ENCODE results near the gene DYSF. TPM values are rescaled to one million over a fixed set of nuclear protein-coding genes. Genes with fewer than 3 reads are reported as not detected.

Gene DYSF
- total RNA-seq, 1 donor from 2014 or later, result 4.2 TPM

GRCh38 chr2:71474744-71475397 lies 21.5 kb downstream of the DYSF start:
- H3K36me3 Mint-ChIP-seq, result no peaks in the 10 kb centered on the region
- no peak for DNase-seq (ENCODE audit: extremely low spot score, unreplicated experiment)
- no peaks in the 10 kb centered on the region for H3K4me1 Mint-ChIP-seq (ENCODE audit: unreplicated experiment)
- H3K4me3 Mint-ChIP-seq, result no peak overlapping the region
- peaks cover 4% of the 10 kb centered on the region for H3K27me3 Mint-ChIP-seq
- no peaks in the 10 kb centered on the region for H3K9me3 Mint-ChIP-seq
- no peak overlapping the region for H3K27ac Mint-ChIP-seq
- no peak for TF ChIP-seq CTCF (conservative IDR thresholded peaks at IDR 0.05)

GRCh38 chr2:71476495-71476894 lies 23.1 kb downstream of the DYSF start:
- H3K27ac Mint-ChIP-seq, result no peak overlapping the region
- no peaks in the 10 kb centered on the region for H3K36me3 Mint-ChIP-seq
- no peaks in the 10 kb centered on the region for H3K9me3 Mint-ChIP-seq
- no peak for DNase-seq (ENCODE audit: extremely low spot score, unreplicated experiment)
- no peak overlapping the region for H3K4me3 Mint-ChIP-seq
- no peaks in the 10 kb centered on the region for H3K27me3 Mint-ChIP-seq
- TF ChIP-seq CTCF (conservative IDR thresholded peaks at IDR 0.05), result no peak
- no peaks in the 10 kb centered on the region for H3K4me1 Mint-ChIP-seq (ENCODE audit: unreplicated experiment)

- TF ChIP-seq CTCF (conservative IDR thresholded peaks at IDR 0.05), result no peak
- no peaks in the 10 kb centered on the region for H3K9me3 Mint-ChIP-seq
- H3K27me3 Mint-ChIP-seq, result no peaks in the 10 kb centered on the region
- no peaks in the 10 kb centered on the region for H3K36me3 Mint-ChIP-seq
- H3K27ac Mint-ChIP-seq, result no peak overlapping the region
- no peaks in the 10 kb centered on the region for H3K4me1 Mint-ChIP-seq (ENCODE audit: unreplicated experiment)
- DNase-seq (ENCODE audit: extremely low spot score, unreplicated experiment), result no peak
- no peak overlapping the region for H3K4me3 Mint-ChIP-seq
Observed at GRCh38 chr2:71477231-71477691, 23.9 kb downstream of the DYSF start.

GRCh38 chr2:71478806-71479205 lies 25.4 kb downstream of the DYSF start:
- H3K36me3 Mint-ChIP-seq, result no peaks in the 10 kb centered on the region
- no peak for TF ChIP-seq CTCF (conservative IDR thresholded peaks at IDR 0.05)
- no peak overlapping the region for H3K4me3 Mint-ChIP-seq
- no peaks in the 10 kb centered on the region for H3K4me1 Mint-ChIP-seq (ENCODE audit: unreplicated experiment)
- no peak overlapping the region for H3K27ac Mint-ChIP-seq
- no peak for DNase-seq (ENCODE audit: extremely low spot score, unreplicated experiment)
- H3K9me3 Mint-ChIP-seq, result no peaks in the 10 kb centered on the region
- no peaks in the 10 kb centered on the region for H3K27me3 Mint-ChIP-seq

GRCh38 chr2:71479261-71479660 lies 25.9 kb downstream of the DYSF start:
- no peak for DNase-seq (ENCODE audit: extremely low spot score, unreplicated experiment)
- TF ChIP-seq CTCF (conservative IDR thresholded peaks at IDR 0.05), result no peak
- H3K27me3 Mint-ChIP-seq, result no peaks in the 10 kb centered on the region
- H3K4me1 Mint-ChIP-seq (ENCODE audit: unreplicated experiment), result no peaks in the 10 kb centered on the region
- no peaks in the 10 kb centered on the region for H3K36me3 Mint-ChIP-seq
- no peak overlapping the region for H3K27ac Mint-ChIP-seq
- no peaks in the 10 kb centered on the region for H3K9me3 Mint-ChIP-seq
- H3K4me3 Mint-ChIP-seq, result no peak overlapping the region

All from type B pancreatic cell (in vitro differentiated cells).